Measurements from ENCODE around the gene AOPEP.

Gene AOPEP

DNA sequence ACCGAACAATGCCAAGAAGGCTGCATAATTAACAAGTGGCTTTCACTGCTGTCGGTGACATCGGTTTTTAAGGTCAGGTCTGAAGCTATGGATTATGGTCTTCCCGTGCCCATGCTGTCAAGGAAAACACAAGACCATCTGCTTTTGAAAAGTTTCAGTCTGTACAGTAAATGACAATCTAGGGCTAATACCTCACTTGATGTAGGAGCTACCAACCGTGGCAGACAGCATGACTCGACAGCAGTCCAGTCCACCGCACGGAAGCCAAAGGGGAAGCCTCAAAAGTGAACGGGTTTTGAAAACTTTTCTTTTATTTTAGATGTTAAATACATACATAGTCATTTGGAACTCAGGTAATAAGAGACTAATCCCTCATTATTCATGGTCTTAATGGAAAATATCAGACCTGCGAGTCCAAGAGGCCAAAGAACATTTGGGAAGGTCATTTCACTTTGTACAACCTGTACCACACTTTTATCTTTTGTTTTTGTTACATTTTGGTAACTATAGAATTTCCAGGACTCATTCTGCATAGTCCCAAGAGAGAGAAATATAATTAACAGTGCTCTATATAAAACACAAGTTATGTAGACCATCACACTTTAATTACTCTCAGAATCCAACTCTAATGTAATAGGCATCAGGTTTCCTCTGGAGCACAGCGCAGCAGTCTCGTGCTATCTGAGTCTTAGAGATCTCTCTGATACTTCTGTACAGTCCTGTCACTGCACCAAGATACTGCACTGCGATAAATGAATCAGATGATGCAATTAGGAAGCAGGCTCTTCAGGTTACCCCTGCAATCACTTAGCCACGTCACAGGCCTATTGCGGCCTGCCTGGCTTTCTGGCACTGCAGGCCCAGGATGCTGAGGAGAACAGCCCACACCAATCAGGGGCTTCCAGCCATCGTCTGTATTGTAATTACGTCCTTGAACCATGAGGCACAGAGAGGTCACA, 406.1 kb downstream of the AOPEP start:
- FAIRE-seq (no peak), DNase-seq (ENCODE audit: insufficient read length, low spot score) (no peak)
- TF ChIP-seq POLR2A (IDR thresholded peaks at IDR 0.05; ENCODE audit: low read depth, low read length), result no peak

DNA sequence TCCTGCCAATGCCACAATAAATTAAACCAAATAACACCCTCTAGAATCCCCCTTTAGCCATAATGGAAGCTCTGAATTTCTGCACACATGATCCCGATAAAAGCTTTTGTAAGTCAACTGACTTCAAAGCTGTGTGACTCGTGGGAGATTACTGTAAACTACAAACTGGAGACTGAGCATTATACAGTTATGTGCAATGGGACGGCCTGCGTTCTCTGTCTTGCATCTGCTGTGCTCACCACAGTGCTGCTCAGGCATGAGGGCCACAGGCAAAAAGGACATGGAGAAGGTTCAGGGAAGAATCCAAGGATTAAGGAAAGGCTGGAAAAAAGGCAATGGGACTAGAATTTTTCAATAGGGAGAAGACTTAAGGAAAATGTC, 406.8 kb downstream of the AOPEP start:
- no peak for DNase-seq (ENCODE audit: insufficient read length, low spot score)
- no peak for FAIRE-seq
- no peak for TF ChIP-seq POLR2A (IDR thresholded peaks at IDR 0.05; ENCODE audit: low read depth, low read length)

DNA sequence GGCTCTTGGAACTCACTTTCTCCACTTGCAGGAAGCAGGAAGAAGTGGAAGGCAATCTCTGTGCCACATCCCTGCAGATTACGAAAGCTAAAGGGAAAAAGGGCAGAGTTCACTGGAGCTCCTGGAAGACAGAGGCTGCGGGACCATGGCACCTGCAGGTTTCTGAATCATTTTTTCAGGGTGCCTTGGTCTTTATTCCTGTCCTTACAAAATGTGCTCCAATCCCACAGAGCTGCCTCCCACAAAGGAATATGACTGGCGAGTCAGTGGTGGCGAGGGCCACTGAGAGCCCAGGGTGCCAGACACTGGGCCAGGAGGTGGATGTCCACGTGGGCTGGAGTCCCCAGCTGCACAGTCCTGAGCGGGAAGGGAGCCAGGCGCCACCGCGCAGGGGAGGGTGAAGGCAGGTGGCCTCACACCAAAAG, 408.0 kb downstream of the AOPEP start:
- no peak for DNase-seq (ENCODE audit: insufficient read length, low spot score)
- FAIRE-seq, result no peak
- TF ChIP-seq POLR2A (IDR thresholded peaks at IDR 0.05; ENCODE audit: low read depth, low read length), result no peak

DNA sequence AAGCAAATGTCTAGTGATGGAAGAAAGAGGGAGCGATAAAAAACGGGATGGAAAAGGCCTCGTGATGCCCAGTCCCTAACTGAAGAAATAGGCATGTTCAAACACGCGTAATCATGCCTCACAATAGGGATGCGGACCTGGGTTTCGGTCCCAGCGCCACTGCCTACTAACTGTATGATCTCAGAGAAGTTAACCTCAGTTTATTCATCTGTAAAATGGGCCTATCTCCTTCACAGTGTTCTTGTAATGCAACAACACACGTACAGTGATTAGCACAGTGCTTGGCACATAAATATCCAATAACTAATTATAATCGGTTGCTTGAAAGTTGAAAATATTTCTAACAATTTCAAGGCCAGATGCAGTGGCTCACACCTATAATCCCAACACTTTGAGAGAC, 409.3 kb downstream of the AOPEP start:
- no peak for FAIRE-seq
- no peak for TF ChIP-seq POLR2A (IDR thresholded peaks at IDR 0.05; ENCODE audit: low read depth, low read length)
- no peak for DNase-seq (ENCODE audit: insufficient read length, low spot score)
